Measurements from ENCODE around the gene KIAA0825.

KIAA0825 gene

DNA sequence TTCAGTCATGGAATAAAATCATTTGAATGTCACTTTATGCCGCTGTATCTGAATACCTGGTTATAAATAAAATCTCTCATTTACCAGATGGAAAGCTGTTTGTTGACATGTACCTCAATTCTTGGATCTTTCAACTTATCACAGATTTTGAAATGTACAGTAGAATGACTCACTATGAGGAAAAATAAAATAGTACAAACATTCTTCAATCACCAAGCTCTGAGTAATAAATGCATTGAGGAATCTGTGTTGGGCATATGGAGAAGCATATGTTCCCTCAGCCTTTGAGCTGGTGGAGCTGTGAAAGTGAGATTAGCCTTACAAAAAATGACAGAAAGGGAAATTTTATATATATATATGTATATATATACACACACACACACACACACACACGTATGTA lies 175.4 kb downstream of the KIAA0825 start:
- no peaks in the 10 kb centered on the region for H3K27me3 ChIP-seq (ENCODE audit: control insufficient read depth, insufficient read depth, low read length)
- no peaks in the 10 kb centered on the region for H3K4me1 ChIP-seq (ENCODE audit: control insufficient read depth, insufficient read depth, low read length)
- H3K4me3 ChIP-seq (ENCODE audit: low read length) = no peak overlapping the region
- H3K9ac ChIP-seq (ENCODE audit: low read length) = no peak overlapping the region
- H3K27ac ChIP-seq (ENCODE audit: low read depth, low read length) = no peak overlapping the region
- H3K36me3 ChIP-seq (ENCODE audit: control insufficient read depth, insufficient read depth, low read length) = no peaks in the 10 kb centered on the region

DNA sequence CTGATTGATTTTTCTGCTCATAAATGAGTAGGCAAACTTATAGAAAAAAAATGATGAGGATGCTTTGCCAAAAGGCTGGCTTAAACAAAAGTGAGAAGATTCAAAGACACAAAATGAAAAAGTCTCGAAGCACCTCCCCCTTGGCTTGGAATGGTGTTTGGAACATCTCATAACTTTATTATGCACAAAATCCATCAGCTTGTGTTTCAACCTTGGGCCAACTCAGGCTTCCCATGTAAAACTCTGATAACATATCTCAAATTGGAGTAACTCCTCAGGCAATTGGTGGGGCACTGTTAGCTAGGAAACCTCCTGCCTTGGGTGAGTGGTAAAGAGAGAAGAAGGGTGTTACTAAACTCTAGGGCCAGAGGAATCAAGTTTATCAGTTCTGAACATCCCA lies 176.3 kb downstream of the KIAA0825 start:
- Histone ChIP-seq H3K4me3 (ENCODE audit: low read length) (no peak overlapping the region), H3K9ac (ENCODE audit: low read length) (no peak overlapping the region), H3K4me1 (ENCODE audit: control insufficient read depth, insufficient read depth, low read length) (no peaks in the 10 kb centered on the region), H3K27ac (ENCODE audit: low read depth, low read length) (no peak overlapping the region), H3K27me3 (ENCODE audit: control insufficient read depth, insufficient read depth, low read length) (no peaks in the 10 kb centered on the region), H3K36me3 (ENCODE audit: control insufficient read depth, insufficient read depth, low read length) (no peaks in the 10 kb centered on the region)

DNA sequence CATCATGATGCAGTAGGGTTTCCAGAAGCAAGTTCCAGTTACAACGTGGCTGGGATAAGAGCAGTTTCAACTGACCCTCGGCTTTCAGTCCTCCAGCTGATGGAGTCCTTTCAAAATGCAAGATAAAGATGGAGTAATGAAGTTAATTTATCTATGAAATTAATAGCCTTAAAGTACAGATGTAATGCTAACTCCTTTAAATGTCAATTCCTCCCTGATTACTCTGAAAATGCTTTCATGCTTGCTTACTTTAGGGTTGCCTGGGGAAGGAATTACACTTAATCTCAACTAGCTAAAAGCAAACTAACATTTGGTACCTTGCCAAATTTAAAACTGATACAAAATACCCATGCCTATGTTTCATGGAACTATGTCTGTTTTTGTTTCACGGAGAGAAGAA lies 178.4 kb downstream of the KIAA0825 start:
- H3K9ac ChIP-seq (ENCODE audit: low read length) = no peak overlapping the region
- H3K4me1 ChIP-seq (ENCODE audit: control insufficient read depth, insufficient read depth, low read length) = no peaks in the 10 kb centered on the region
- H3K27me3 ChIP-seq (ENCODE audit: control insufficient read depth, insufficient read depth, low read length) = no peaks in the 10 kb centered on the region
- no peak overlapping the region for H3K27ac ChIP-seq (ENCODE audit: low read depth, low read length)
- no peak overlapping the region for H3K4me3 ChIP-seq (ENCODE audit: low read length)
- H3K36me3 ChIP-seq (ENCODE audit: control insufficient read depth, insufficient read depth, low read length) = no peaks in the 10 kb centered on the region

DNA sequence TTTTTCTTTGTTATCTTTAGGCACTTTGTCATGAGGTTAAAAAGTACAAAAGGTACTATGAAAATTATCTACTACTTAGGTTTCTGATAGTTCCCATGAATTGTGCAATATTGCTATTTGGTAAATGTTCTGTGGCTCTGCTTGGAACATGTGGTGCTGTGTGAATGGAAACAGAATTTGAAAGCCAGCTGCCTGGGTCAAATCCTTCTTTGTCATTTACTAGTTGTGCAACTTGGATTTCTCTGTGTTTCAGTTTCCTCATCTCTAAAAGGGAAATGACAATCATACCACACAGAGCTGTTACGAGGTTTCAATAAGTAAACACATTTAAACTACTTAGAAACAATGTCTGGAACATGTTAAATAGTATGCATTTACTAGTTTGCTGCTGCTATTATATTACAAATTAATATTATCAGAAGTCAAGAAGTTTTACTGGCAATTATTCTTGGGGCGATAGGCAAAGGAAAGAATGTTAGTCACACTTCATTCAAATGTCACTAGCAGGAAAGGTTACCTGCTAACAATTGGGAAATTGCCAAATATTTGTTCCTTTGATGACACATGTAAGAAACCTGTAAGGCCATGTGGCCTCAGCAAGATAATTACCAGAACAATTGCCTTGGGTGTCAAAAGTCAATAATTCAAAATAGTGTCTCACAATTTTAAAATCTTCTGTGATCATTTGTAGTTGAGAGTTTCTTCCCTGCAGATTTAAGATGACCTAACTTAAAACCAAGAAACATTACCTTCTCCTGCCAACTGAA lies 184.8 kb downstream of the KIAA0825 start:
- Histone ChIP-seq H3K4me3 (ENCODE audit: low read length) (no peak overlapping the region), H3K4me1 (ENCODE audit: control insufficient read depth, insufficient read depth, low read length) (no peaks in the 10 kb centered on the region), H3K9ac (ENCODE audit: low read length) (no peak overlapping the region), H3K27me3 (ENCODE audit: control insufficient read depth, insufficient read depth, low read length) (no peaks in the 10 kb centered on the region), H3K36me3 (ENCODE audit: control insufficient read depth, insufficient read depth, low read length) (no peaks in the 10 kb centered on the region), H3K27ac (ENCODE audit: low read depth, low read length) (no peak overlapping the region)

DNA sequence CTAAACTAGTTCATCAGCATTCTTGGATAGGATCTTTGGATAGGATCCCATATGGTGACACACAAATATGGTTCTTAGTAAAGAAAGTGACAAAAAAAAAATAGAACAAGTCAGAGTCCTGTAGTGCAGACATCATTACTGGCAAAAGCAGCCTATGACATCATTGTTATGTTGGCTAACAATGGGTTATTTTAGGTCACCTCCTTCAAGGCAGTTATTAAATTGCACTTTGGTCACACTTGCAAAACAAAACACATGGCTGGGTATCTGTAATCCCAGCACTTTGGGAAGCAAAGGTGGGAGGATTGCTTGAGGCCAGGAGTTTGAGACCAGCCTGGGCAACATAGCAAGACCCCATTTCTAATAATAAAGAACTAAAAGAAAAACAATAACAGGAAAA lies 185.9 kb downstream of the KIAA0825 start:
- H3K27ac ChIP-seq (ENCODE audit: low read depth, low read length) = no peak overlapping the region

DNA sequence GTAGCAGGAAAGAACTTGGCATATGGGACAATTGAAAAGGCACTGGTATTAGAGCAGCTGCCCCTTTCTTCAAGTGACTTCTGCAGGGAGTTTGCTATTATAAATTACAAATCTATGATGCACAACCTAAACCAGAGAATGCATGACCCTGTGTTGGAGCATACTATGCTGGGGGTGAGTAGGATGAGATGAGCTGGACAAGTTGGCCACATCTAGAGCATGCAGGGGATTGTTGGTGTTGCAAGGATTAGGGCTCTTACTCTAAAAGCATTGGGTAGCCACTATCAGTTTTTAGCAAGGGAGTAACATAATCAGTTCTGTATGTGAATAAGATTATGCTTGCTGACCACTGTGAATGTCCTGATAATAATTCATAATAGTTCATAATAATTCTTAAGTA lies 186.7 kb downstream of the KIAA0825 start:
- no peaks in the 10 kb centered on the region for H3K36me3 ChIP-seq (ENCODE audit: control insufficient read depth, insufficient read depth, low read length)
- no peaks in the 10 kb centered on the region for H3K27me3 ChIP-seq (ENCODE audit: control insufficient read depth, insufficient read depth, low read length)
- no peak overlapping the region for H3K9ac ChIP-seq (ENCODE audit: low read length)
- H3K27ac ChIP-seq (ENCODE audit: low read depth, low read length) = no peak overlapping the region
- no peaks in the 10 kb centered on the region for H3K4me1 ChIP-seq (ENCODE audit: control insufficient read depth, insufficient read depth, low read length)
- no peak overlapping the region for H3K4me3 ChIP-seq (ENCODE audit: low read length)

More for the DNA sequence above, 185.9 kb downstream of the KIAA0825 start:
- Histone ChIP-seq H3K4me1 (ENCODE audit: control insufficient read depth, insufficient read depth, low read length) (no peaks in the 10 kb centered on the region), H3K27me3 (ENCODE audit: control insufficient read depth, insufficient read depth, low read length) (no peaks in the 10 kb centered on the region), H3K9ac (ENCODE audit: low read length) (no peak overlapping the region), H3K4me3 (ENCODE audit: low read length) (no peak overlapping the region), H3K36me3 (ENCODE audit: control insufficient read depth, insufficient read depth, low read length) (no peaks in the 10 kb centered on the region)

DNA sequence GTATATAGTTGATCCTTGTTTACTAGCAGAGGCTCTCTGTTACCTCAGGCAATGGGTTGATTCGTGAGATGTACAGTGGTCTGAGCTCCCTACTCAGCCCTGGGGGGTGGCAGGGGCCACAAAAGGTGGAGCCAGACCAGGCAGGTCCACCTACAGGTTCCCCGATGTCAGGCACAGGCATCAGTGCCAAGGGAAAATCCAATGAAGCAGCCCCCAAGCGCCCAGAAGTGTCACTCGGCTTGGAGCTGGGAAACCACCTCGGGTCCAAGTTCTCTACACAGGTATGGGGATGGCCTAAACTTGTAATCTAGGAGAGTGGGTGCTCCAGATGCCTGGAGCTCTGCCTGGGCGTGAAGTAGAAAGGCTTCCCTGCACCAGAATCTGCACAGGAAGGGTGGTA lies 188.8 kb downstream of the KIAA0825 start:
- Histone ChIP-seq H3K9ac (ENCODE audit: low read length) (no peak overlapping the region), H3K4me3 (ENCODE audit: low read length) (no peak overlapping the region), H3K4me1 (ENCODE audit: control insufficient read depth, insufficient read depth, low read length) (no peaks in the 10 kb centered on the region), H3K27me3 (ENCODE audit: control insufficient read depth, insufficient read depth, low read length) (no peaks in the 10 kb centered on the region), H3K36me3 (ENCODE audit: control insufficient read depth, insufficient read depth, low read length) (no peaks in the 10 kb centered on the region), H3K27ac (ENCODE audit: low read depth, low read length) (no peak overlapping the region)

DNA sequence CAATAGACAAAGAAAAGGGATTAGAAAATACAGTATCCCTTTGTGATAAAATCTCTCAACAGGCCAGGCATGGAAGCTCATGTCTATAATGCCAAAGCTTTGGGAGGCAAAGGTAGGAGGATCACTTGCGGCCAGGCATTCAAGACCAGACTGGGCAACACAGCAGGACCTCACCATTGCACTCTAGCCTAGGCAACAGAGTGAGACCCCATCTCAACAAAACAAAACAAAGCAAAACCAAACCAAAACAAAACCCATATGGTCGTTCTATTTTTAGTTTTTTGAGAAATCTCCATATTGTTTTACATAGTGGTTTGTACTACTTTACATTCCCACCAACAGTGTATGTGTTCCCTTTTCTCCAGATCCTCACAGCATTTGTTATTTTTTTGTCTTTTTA lies 193.0 kb downstream of the KIAA0825 start:
- Histone ChIP-seq H3K9ac (ENCODE audit: low read length) (no peak overlapping the region), H3K4me3 (ENCODE audit: low read length) (no peak overlapping the region), H3K27ac (ENCODE audit: low read depth, low read length) (no peak overlapping the region), H3K36me3 (ENCODE audit: control insufficient read depth, insufficient read depth, low read length) (no peaks in the 10 kb centered on the region), H3K4me1 (ENCODE audit: control insufficient read depth, insufficient read depth, low read length) (no peaks in the 10 kb centered on the region), H3K27me3 (ENCODE audit: control insufficient read depth, insufficient read depth, low read length) (no peaks in the 10 kb centered on the region)

DNA sequence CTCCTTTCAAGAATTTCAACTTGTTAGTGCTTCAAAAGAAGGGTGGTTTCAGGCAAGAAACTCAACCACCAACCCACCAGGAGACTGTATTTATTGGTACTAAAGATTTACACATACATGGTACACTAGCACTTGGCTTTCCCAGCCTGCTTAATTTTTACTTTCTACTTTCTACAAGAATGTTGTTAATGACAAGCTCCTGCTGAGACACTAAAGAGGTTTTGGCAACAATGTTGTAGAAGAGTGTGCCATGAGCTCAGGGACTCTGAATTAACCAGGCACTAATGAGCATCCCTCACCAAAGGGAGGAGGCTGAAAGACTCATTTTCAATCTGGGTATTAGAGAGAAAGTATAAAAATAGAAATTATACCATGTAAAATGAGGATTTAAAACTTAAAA lies 195.0 kb downstream of the KIAA0825 start:
- H3K27ac ChIP-seq (ENCODE audit: low read depth, low read length) = no peak overlapping the region
- no peaks in the 10 kb centered on the region for H3K36me3 ChIP-seq (ENCODE audit: control insufficient read depth, insufficient read depth, low read length)
- H3K9ac ChIP-seq (ENCODE audit: low read length) = no peak overlapping the region
- H3K4me3 ChIP-seq (ENCODE audit: low read length) = no peak overlapping the region
- no peaks in the 10 kb centered on the region for H3K27me3 ChIP-seq (ENCODE audit: control insufficient read depth, insufficient read depth, low read length)
- no peaks in the 10 kb centered on the region for H3K4me1 ChIP-seq (ENCODE audit: control insufficient read depth, insufficient read depth, low read length)

DNA sequence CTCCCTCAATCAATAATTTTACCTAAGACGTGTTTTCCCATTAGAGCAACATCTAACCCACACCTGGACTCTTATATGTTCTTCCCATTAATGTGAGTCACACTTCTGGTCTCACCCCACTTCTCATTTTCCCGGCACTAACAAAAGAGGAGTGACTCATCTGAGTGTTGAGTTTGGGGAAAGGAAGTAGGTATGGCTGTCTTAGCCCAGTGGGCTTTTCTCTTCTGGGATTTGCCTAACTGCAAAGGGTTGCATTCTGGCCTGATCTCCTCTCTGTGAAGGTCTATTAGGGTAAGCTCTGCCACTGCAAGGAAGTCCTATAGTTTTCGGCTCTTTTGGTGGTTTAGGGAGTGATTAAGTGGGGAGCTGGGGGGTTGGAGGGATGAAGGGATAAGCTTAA lies 195.6 kb downstream of the KIAA0825 start:
- Histone ChIP-seq H3K27ac (ENCODE audit: low read depth, low read length) (no peak overlapping the region), H3K9ac (ENCODE audit: low read length) (no peak overlapping the region), H3K4me1 (ENCODE audit: control insufficient read depth, insufficient read depth, low read length) (no peaks in the 10 kb centered on the region), H3K4me3 (ENCODE audit: low read length) (no peak overlapping the region), H3K27me3 (ENCODE audit: control insufficient read depth, insufficient read depth, low read length) (no peaks in the 10 kb centered on the region), H3K36me3 (ENCODE audit: control insufficient read depth, insufficient read depth, low read length) (no peaks in the 10 kb centered on the region)

DNA sequence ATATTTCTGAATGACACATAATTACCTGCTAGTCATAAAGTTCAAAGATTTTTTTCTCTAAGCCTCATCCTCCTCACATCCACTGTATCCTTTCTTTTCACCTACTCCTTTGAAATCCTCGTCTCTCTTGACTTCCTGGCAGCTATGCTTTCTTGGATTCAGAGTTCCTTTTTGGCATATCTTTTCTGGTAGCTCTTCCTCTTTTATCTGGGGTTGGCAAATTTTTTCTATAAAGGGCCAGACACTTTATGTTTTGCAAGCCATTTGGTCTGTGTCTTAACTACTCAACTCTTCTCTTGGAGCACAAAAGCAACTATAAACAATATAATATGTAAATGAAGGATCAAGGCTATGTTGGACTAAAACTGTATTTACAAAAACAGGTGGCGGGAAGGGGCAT lies 197.5 kb downstream of the KIAA0825 start:
- no peak overlapping the region for H3K27ac ChIP-seq (ENCODE audit: low read depth, low read length)
- no peak overlapping the region for H3K9ac ChIP-seq (ENCODE audit: low read length)
- no peaks in the 10 kb centered on the region for H3K27me3 ChIP-seq (ENCODE audit: control insufficient read depth, insufficient read depth, low read length)
- no peak overlapping the region for H3K4me3 ChIP-seq (ENCODE audit: low read length)
- H3K36me3 ChIP-seq (ENCODE audit: control insufficient read depth, insufficient read depth, low read length) = no peaks in the 10 kb centered on the region
- no peaks in the 10 kb centered on the region for H3K4me1 ChIP-seq (ENCODE audit: control insufficient read depth, insufficient read depth, low read length)

DNA sequence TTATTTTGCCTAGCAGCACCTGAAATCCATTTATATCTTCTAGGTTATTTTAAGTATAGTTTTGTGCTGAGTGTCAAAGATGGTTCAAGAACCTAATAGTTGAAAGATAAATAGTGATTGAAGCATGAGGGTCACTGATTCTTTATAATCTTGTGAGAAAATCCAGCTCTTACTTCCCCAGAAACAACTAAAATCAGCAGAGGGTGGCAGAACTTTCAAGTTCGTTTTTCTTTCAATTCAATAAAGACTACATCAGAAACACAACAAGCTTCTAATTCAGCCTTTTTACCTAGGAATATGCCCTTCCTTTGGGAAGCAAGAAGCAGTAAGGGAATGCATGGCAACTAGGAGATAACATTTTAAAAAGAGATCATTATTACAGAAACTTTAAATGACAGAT lies 202.6 kb downstream of the KIAA0825 start:
- Histone ChIP-seq H3K4me3 (ENCODE audit: low read length) (no peak overlapping the region), H3K27ac (ENCODE audit: low read depth, low read length) (no peak overlapping the region), H3K9ac (ENCODE audit: low read length) (no peak overlapping the region), H3K4me1 (ENCODE audit: control insufficient read depth, insufficient read depth, low read length) (no peaks in the 10 kb centered on the region), H3K27me3 (ENCODE audit: control insufficient read depth, insufficient read depth, low read length) (no peaks in the 10 kb centered on the region), H3K36me3 (ENCODE audit: control insufficient read depth, insufficient read depth, low read length) (no peaks in the 10 kb centered on the region)

DNA sequence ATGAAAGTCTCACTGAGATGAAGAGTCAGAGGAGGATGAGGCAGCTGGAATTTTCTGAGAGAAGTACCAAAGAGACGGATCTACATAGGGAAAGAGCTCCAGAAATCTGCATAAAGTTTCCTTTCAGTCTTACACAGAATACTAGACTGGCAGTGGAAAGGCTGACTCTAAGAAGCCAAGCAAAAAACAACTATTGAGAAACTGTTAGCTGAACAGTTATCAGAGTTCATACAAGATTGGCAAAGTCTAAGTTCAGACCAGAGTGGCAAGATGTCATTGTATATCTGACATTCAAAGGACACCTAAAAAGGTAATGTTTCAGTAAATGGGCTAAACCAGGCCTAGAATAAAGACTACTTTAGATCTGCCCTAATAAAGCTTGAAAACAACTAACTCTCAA lies 209.0 kb downstream of the KIAA0825 start:
- H3K4me1 ChIP-seq (ENCODE audit: control insufficient read depth, insufficient read depth, low read length) = no peaks in the 10 kb centered on the region
- no peak overlapping the region for H3K9ac ChIP-seq (ENCODE audit: low read length)
- H3K27ac ChIP-seq (ENCODE audit: low read depth, low read length) = no peak overlapping the region
- no peak overlapping the region for H3K4me3 ChIP-seq (ENCODE audit: low read length)
- no peaks in the 10 kb centered on the region for H3K27me3 ChIP-seq (ENCODE audit: control insufficient read depth, insufficient read depth, low read length)
- no peaks in the 10 kb centered on the region for H3K36me3 ChIP-seq (ENCODE audit: control insufficient read depth, insufficient read depth, low read length)

All from rectal smooth muscle tissue (tissue), 1 donor.